Stimulated activated CD4-positive, alpha-beta T cell treated with anti-CD3 and anti-CD28 coated beads, Interleukin-1b, Interleukin-23, amount 100 ng/mL, for 48 hours (primary cell): ENCODE results near the gene PFKL.
"Not testable (repeated sequence)": the region's sequence is repeated elsewhere in the genome, so short reads cannot be mapped to it uniquely, and the experiment has no call there.

Source experiments
- DNase-seq: peaks from one replicate; pipeline ENCODE4 v3.0.0-alpha.2; 2020

PFKL gene

DNA sequence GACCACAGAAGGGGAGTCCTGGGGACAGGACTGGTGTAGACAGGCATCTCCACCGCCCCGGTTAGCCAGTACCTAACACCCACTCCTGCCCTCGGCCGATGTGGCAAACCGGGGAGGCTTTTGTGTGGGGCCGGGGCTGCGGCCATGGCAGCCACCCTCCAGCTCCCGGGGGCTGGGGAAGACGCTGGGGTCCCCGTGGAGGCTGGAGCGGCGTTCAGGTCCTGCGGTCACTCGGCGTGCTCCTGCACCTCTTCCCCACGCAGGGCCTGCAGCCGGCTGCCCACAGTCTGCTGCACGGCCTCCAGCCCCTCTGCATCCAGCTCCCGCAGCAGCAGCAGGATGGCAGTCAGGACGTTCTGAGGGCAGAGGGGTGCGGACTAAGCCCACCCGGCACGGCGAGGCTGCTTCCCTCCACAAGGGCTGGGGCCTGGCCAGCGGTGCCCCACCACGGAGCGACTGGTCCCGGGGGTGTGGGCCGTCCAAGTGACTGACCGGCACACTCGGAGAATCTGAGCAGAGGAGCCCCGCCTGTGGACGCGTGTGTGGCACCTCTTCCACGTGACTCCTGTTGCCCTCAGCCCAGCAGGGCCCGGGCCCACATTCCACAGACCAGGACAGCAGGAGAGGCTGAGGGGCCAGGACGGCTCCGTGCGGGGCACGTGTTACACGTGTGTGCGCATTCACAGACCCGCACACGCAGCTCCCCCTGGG lies 30.3 kb downstream of the PFKL start:
- DNase-seq: no peak

DNA sequence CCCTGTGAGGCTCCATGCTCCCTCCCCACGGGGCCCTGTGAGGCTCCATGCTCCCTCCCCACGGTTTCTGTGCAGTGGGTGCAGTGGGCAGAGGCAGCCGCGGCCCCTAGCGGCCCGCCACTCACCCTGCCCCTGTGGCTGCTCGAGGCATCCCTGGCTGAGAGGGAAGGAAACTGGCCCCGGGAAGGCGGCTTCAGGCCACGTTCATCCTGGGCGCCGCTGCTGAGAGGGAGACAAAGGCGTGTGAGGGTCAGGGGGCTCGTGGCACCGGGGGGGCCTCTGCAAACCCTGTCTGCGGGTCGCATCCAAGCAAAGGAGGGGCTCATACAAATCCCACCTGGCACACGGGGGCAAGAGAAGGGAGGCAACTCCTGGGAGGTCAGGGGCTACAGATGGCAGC lies 30.8 kb downstream of the PFKL start:
- DNase-seq: no peak

DNA sequence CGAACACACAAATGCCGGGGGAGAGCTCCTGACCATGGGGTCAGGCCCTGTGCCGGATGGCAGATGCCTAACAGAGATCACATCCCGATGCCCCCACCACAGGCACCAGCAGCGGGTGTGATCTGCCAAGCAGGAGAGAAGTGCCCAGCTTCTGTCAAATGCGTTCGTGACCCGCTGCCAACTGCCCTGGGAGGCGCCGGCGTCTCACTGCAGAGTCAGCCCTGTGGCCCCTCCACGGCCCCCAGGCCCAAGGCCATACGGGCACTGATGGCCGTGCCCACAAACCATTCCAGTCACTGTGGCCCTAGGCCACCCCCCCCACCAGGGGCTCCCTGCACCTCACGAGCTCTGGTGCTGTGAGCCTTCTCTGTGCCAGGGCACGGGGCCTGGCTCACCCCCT lies 31.4 kb downstream of the PFKL start:
- DNase-seq: no peak

DNA sequence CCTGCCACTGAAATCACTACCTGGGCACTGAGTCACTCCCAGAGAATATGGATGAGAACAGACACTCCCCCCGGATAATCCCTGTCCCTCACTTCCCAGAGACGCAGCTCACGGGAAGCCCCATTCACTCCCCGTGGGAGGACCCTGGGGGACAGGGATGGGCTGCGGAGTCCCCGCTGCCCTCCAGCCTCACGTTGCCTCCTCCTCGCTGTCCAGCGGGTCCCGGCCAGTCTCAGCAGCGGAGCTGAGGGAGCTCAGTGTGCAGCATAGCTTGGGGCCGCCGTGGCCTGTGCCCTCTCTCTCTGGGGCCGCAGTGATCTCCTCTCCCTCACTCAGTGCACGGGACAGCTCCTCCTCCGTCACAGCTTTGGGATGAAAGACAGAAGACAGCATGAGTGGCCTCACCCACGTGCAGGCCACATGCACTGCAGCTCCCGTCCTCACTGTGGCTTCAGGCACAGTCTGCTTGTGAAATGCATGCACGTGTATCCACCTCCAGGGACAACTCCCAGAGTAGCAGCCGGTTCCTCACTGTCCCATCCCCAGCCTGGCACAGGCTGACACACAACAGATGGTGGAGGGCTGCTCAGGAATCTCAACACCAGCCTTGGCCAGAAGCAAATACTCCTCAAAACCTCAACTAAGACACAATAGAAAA lies 31.9 kb downstream of the PFKL start:
- DNase-seq: no peak

DNA sequence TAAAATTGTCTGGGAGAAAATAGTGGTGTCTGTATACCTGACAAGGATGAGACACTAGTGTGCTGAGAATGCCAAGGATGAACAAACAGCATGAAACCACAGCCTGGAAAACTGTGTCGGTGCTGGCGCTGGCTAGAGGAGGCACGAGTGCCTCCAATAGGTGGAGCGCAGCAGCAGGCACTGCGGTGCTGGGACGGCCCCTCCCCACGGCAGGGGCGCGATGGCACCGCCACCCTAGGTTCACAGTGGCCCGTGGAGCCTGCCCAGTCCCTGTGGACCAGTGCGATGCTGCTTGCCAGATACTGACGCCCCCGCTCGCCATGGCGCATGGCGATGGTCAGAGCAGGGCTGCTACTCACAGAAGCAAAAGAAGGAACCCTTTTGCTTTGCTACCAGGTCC lies 32.5 kb downstream of the PFKL start:
- DNase-seq: no peak

DNA sequence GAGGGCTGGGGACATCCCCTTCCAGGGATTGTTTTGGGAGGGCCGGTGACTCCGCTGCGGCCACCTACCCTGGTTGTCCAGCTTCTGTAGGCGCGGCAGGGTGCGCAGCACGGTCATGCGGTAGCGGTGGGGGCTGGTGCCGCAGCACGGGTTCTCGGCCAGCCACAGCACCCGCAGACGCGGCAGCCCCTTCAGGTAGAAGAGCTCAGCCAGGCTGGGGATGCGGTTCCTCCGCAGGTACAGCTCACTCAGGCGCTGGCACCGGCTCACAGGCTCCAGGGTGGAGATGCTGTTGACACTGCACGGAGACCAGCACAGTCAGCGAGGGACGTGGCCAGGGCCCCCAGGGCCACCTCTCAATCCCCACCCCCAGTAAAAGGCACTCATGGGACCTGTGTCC lies 33.1 kb downstream of the PFKL start:
- no peak for DNase-seq

DNA sequence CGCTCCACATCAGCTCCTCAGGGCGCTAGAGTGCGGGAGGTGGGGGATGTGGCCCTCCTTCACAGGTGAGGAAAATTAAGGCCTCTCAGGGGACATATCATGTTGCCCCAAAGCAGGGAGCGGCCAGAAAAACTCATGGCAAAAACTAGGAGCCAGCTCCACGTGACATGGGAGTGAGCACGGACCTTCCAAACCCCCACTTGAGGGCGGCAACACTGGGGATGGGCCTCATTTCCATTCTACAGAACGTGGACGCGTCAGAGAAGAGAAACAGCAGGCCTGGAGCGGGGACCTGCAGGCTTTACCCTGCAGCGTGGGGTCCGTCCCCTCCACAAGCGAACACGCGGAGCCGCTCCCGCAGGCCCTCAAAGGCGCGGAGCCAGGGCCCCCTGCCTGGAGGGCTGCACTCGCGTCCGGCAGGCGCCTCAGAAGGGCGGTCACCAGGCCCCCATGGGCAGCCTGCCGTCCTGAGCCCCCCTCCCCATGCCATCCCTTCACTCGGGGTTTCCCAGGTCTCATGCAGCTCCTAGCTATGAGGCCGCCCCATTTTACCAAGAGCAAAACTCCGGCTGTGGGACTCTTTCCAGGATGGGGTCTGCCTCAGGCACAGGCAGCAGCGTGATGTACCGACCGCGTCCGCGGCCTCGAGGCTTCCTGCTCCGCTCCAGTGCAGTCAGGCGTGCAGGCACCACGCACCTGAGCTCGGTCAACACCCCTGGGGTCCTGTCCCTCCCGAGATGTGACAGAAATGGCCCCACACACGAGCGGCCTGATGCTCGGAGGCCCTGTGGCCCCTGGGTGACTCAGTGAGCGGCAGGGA lies 33.9 kb downstream of the PFKL start:
- DNase-seq: no peak

DNA sequence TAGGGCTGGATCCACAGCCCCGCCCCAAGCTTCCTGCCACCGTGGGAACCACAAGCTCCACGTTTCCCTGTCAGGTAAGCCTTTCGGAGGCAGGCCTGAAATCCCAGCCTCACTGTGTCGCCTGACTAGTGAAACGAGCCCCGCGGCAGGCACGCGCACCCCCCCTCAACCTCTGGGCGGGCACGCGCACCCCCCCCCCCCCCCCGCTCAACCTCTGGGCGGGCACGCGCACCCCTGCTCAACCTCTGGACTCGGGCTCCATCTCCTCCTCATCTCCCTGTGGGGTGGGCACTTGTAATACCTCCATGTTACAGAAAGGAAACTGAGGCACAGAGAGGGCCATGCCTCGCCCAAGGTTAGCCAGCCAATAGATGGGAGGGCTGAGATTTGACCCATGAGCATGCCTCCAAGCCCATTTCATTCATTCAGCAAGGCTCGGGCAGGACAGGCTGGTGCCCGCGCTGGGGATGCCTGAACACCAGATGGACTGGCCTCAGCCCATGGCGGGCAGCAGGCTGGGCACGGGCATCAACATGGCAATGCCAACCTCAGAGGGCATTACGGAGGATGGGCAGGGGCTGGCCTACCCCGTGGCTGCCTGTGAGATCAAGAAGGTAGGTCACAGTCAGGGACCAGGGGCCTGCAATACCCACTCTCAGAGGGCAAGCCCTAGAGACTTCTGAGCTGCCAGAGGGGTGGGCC lies 34.6 kb downstream of the PFKL start:
- DNase-seq: no peak

DNA sequence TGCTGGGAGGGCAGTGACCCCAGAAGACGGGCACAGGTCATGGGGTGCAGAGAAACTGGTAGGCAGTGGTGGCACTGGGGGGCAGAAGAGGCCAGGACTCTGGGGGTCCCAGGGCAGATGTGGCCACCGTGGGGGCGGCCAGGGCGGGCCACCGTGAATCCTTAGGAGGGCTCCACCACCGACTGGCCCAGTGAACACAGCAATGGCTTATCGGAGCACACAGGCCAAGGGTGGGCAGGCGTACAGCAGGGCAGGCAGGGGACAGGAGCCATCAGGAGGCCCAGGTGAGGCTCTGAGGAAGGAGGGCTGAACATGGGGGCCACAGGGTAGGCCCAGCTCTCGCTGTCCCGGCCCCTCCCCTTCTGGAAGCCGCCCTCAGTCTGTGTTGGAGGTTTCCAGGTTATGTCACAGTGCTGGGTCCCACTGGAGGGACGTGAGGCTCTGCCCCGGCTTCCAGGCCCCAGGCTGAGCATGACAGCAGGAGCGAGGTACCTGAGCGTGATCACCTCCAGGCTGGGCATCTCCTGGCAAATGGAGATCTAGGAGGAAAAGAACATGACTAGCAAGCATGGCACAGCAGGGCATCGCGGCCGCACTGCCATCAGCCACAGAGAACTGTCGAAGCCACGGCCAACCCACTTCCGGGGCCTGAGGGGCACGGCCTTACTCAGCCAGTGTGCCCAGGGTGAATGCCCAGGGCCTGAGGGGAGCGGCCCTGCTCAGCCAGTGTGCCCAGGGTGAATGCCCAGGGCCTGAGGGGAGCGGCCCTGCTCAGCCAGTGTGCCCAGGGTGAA lies 35.6 kb downstream of the PFKL start:
- no peak for DNase-seq

DNA sequence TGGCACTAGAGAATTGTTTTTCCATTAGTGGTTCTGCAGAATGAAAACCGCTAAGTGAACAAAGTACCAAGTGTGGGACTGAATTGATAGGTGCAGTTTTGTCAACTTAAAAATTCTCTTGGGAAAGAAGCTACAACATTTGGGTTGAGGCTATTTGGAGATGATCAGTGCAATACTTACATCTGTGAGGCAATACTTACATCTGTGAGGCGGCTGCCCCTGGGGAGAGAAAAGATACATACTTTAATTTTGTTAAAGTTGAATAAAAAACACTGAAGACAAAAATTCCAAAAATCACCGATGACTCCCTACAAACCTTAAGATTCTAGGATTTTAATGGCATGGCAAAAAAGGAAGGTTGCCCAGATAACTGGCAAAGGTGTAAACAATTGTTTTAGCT lies 37.6 kb downstream of the PFKL start:
- DNase-seq: no peak

DNA sequence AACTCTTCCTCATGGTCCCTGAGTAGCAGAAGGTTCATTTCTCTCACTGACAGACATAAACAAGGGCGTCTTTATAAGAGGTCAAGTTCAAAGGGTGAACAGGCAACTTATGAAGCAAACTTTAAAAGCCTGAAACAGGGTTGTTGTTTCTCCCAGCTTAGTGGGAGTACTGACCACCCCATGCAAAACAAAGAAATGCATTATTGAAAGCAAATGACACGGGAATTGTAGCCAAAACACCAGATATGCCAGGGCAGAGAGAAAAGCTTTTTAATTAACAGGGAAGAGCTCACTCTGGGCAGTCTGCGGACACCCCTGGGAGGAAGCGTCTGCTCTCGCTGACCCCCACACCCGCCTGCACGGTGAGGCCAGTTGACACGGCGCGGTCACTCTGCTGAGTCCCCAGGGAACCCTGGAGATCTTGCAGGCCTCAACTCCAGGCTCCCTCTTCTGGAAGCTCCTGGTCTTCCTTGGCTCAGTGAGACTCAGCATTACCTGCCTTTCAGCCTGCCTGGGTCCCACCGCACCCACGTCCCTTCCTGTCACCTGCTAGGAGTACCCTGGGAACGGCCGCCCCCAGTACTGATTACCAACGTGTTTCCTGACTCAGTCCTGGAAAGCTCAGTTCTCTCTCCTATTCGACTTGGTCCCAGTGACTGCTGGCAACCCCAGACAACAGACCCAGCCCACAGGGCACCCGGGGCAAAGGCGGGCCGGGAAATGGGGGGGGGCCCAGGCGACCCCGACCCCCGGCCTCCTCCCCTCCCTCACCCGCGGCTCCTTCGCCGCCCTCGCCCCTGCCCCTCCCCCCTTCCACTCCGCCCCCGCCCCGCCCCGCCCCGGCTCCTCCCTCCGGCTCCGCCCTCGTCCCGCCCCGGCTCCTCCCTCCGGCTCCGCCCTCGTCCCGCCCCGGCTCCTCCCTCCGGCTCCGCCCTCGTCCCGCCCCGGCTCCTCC lies 38.4 kb downstream of the PFKL start:
- DNase-seq: peak; percentile 35

DNA sequence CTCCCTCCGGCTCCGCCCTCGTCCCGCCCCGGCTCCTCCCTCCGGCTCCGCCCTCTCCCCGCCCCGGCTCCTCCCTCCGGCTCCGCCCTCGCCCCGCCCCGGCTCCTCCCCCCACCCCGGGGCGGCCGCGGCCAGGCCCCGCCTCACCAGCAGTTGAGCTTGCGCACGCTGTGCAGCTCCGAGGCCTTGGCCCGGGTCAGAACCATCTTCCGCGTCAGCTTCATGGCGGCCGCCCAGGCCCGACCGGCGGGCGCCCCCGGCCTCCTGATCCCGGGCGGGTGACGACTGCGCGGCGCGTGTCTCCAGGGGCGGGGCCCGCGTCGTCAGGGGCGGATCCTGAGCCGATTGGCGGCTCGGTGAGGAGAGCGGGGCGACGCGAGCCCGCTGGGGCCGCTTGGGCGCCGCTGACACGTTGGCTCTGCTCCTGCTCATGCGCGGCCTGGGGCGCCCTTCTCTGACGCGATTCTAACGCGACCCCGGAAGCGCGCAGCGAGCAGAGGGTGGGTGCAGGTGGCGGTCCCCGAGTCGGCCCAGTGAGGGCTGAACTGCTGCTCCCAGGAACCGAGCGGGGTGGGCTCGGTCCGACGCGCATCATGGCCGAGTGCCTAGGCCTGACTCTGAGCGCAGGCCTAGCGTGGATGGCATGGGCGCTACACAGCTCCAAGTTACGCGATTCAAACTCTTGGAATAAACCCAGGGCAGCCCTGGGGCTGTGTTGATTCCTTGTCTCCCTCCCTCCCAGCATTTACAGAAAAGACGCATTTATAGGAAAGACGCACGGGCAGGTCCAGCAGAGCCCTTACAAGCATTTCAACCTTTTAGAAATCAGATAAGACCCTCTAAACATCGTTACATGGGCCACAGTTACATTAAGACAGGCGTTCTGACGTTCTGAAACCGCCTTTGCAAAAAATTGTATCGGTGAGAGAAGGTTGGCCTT lies 39.4 kb downstream of the PFKL start, which contains the start of gene CFAP410:
Gene CFAP410, minus strand, starts transcription at position 420 of the 940 bp plus-strand sequence. Its CDS starts 196 bp downstream, at position 224.
- peak; percentile 96 for DNase-seq

DNA sequence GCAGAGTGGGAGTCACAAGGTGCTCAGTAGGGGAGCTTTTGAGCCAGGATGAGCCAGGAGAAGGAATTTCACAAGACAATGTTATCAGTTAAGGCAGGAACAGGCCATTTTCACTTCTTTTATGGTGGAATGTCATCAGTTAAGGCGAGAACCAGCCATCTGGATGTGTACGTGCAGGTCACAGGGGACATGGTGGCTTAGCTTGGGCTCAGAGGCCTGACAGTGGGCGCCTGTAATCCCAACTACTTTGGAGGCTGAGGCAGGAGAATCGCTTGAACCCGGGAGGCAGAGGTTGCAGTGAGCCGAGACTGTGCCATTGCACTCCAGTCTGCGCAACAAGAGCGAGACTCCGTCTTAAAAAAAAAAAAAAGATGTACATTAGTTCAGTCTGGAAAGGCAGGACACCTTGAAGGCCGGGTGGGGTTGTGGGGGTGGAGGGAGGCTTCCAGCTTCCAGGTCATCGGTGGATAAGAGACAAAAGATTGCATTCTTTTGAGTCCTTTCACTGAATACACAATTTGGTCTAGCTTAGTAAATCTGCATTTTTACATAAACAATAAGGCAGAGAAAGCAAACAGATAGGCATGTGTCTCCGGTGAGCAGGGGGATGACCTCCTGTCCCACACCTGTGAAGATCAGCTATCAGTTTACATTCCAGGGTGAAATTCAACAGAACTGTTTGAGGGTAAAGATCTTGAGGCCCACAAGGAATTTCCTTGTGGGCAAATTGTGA lies 42.0 kb downstream of the PFKL start:
- not testable (repeated sequence) for DNase-seq

DNA sequence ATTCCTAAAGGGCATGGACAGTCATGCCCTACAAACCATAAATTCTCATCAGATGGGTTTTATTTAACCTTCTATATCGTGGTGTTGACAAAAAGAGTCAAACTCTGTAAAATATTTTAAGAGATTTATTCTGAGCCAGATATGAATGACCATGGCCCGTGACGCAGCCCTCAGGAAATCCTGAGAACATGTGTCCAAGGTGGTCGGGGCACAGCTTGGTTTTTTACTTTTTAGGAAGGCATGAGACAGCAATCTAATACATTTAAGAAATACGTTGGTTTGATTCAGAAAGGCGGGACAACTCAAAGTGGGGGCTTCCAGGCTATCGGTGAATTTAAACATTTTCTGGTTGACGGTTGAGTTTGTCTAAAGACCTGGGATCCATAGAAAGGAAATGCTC lies 43.1 kb downstream of the PFKL start:
- DNase-seq: not testable (repeated sequence)

DNA sequence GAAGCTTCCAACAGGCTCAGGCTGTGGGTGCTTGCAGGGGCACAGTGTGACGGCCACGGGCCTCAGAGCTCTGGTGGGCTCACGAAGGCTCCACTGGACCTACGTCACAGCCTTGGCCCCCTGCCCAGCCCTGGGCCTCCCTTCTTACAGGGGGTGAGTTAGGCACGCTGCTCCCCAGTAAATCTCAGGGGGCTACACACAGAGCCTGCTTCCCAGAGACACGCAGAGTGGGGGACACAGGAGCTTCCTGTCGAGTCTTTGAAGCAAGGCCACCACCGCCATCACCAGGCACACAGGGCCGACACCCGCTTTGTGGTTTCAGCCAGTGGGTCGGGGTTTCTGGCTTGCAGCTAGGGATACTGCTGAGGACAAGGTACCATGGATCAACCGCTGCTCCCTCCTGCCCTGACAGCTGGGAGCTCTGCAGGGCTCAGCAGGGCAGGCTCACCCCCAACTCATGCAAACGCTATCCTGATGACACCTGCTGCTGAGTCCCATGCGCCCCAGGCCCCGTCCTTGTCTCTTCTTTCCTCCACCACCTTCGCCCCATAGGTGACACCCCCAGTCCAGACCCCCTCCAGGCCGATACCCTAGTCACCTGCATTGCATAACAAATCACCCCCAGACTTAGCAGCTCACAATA lies 44.8 kb downstream of the PFKL start:
- no peak for DNase-seq

DNA sequence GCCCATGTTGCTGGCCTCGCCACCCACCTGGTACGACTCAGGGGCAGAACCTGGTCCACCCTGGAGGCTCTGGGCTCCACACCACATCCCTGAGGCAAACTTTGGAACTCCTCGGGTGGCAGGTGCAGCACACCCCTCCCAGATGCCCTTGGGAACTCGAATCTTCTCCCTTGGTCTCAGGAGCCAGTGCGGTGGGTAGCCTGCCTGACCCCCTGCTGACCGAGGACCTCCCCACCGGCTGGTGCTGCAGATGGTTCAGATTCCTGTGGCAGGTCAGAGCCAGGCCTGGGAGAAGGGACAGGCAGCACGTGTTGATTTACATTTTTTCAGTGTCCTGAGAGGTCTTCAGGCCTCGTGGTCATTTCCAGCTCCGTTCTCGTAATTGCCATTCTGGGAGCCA lies 45.6 kb downstream of the PFKL start:
- DNase-seq: no peak

DNA sequence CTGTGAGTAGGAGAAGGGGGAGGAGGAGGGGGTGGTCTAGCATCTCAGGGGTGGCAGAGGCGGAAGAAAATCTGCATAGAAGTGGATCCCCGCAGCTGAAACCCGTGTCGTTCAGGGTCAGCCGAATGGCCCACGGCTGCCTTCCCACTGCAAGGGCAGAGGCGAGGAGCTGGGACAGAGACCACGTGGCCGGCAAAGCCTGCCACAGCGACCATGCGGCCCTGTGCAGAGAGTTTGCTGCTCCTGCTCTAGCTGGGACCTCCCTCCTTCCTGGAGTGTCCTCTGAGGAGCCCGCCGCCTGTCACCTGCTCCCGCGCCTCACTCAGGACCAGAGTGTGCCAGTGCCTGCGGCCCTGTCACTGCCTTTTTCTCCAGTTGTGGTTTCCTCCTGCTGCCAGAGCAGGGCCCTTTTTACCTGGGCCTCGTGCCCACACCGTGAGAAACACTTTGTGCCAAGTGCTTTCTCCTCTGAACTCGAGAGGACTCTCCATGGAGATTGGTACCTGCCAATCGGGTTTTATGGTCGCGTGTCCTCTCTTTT lies 48.1 kb downstream of the PFKL start:
- DNase-seq: no peak

DNA sequence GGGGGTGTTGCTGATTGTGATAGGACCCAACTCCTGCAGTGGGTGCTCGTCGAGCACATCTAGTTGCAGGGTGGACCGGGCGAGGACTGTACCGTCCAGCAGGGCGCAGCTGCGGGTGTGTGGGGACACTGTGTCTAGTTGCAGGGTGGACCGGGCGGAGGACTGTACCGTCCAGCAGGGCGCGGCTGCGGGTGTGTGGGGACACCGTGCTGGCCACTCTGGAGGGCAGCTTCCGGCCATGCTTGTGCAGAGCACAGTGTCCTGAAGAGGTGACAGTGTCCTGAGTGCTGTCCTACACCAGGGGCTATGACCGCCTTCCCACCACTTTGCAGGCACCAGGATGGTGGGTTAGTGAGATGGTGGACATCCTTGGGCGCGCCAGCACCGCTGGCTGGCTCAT lies 49.0 kb downstream of the PFKL start:
- no peak for DNase-seq
